OCI-LY3 (cell line): ENCODE data around the gene METTL13.

Experiments used
- H2AFZ ChIP-seq: fragments of 200-600, 300-600 bp; shearing (Covaris generic); 2 replicates; pipeline ENCODE4 v1.6.0; 2014; ENCODE audit warnings: antibody characterized with exemption, low read depth, low read length
- H3K27ac ChIP-seq: fragments of 200-600, 300-600 bp; sonication (generic); 2 replicates; pipeline ENCODE4 v1.5.1; 2014; ENCODE audit warnings: mild to moderate bottlenecking, low read length, moderate library complexity, mixed read lengths
- H3K27me3 ChIP-seq: fragments of 200-600, 300-600 bp; sonication (generic); 2 replicates; pipeline ENCODE4 v1.6.1; 2014; ENCODE audit warnings: low read depth, low read length, mixed read lengths
- H3K36me3 ChIP-seq: fragments of 200-600, 300-600 bp; sonication (generic); replicated peaks from 2 replicates; pipeline ENCODE3; 2014; ENCODE audit warnings: low read depth, low read length, mixed read lengths
- H3K4me1 ChIP-seq: fragments of 300-600, 200-600 bp; sonication (generic); 2 replicates; pipeline ENCODE4 v1.6.1; 2014; ENCODE audit warnings: low read length, mixed read lengths
- H3K4me2 ChIP-seq: fragments of 200-600, 300-600 bp; sonication (generic); 2 replicates; pipeline ENCODE4 v1.6.1; 2014; ENCODE audit warnings: low read length, mixed read lengths
- H3K4me3 ChIP-seq: fragments of 300-600, 200-600 bp; sonication (generic); 2 replicates; pipeline ENCODE4 v1.5.1; 2014; ENCODE audit warnings: antibody characterized with exemption, mild to moderate bottlenecking, low read length, moderate library complexity
- H3K79me2 ChIP-seq: fragments of 300-600, 200-600 bp; shearing (Covaris generic); 2 replicates; pipeline ENCODE4 v1.6.1; 2014; ENCODE audit warnings: mild to moderate bottlenecking, low read length, mixed read lengths
- H3K9ac ChIP-seq: fragments of 300-600, 200-600 bp; shearing (Covaris generic); 2 replicates; pipeline ENCODE4 v1.6.0; 2014; ENCODE audit warnings: mild to moderate bottlenecking, low read length, moderate library complexity
- H3K9me3 ChIP-seq: fragments of 200-600, 300-600 bp; shearing (Covaris generic); 2 replicates; pipeline ENCODE4 v1.6.1; 2014; ENCODE audit warnings: low read length, mixed read lengths; ENCODE audit not compliant: insufficient read depth
- H4K20me1 ChIP-seq: fragments of 200-600, 300-600 bp; sonication (generic); 2 replicates; pipeline ENCODE4 v1.6.1; 2016; ENCODE audit warnings: low read length, mixed read lengths; ENCODE audit not compliant: insufficient read depth
- EZH2phosphoT487 ChIP-seq: fragments of 200-600 bp; shearing (Covaris generic); IDR thresholded peaks from 2 replicates; pipeline ENCODE4 v1.6.1; 2018; ENCODE audit warnings: antibody characterized with exemption, mixed run types, low read depth
- TF ChIP-seq, protein P1 (sequence below): fragments of 200-600, 300-600 bp; sonication (generic); IDR thresholded peaks from 2 replicates; pipeline ENCODE4 v1.5.1; 2014; ENCODE audit warnings: antibody characterized with exemption, low read length, low read depth

Gene METTL13

DNA sequence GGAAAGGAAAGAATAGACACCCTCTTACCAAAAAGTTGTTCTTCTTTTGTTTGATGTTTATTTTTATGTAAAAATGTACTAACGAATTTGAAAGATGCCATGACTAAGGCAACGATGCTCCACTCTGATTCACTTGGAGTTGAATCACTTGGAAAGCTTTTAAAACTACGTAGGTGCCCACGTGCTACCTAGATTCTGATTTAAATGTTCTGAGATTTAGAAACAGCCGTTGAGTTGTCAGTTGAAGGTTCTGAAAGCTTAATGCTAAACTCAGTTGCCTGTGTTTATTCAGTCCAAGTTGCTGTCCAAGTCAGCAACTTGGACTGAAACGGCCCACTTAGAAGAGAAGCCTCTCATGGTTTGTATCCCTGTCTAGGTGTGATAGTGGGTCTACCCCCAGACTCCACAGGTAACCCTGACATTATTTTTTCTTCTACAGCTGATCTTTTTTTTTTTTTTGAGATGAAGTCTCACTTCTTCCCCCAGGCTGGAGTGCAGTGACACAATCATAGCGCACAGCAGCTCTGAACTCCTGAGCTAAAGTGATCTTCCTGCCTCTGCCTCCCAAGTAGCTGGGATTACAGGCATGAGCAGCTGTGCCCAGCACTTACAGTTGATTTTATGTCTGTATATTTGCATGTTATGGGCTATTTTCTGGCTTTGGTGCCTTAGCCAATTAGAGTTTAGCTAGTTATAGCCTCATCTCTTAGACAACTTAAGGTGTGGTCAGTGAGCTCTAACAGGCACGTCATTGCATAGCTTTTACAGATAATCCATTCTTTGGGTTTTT lies 38.2 kb upstream of the METTL13 start:
- Histone ChIP-seq H3K4me2 (peak overlapping the region; percentile 88), H3K27ac (no peak overlapping the region), H2AFZ (no peak overlapping the region)

DNA sequence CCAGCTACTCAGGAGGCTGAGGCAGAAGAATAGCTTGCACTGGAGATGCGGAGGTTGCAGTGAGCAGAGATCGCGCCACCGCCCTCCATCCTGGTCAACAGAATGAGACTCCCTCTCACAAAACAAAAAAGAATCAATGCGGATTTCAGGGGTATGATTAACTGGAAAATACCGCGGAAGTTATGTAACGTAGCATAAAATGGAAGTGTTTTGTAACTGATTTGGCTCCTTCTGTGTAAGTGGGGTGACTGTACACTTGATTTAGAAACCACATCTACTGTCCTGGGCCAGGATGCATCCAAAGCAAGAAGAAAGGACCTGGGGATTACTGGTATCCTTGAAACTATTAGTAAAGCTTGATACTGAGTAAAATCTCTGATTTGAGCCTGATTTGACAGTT lies 36.5 kb upstream of the METTL13 start:
- Histone ChIP-seq H3K27ac (no peak overlapping the region), H3K9ac (no peak overlapping the region), H3K4me3 (no peak overlapping the region), H3K36me3 (no peaks in the 10 kb centered on the region), H3K4me2 (no peak overlapping the region), H3K9me3 (no peaks in the 10 kb centered on the region), H2AFZ (no peak overlapping the region), H3K27me3 (no peaks in the 10 kb centered on the region), H3K79me2 (peaks cover 11% of the 10 kb centered on the region; the same call in 1 of the 2 replicates), H4K20me1 (no peaks in the 10 kb centered on the region), H3K4me1 (peaks cover 17% of the 10 kb centered on the region)
- no peak for TF ChIP-seq EZH2phosphoT487

More for the DNA sequence above, 38.2 kb upstream of the METTL13 start:
- H3K4me3 ChIP-seq: peak overlapping the region; percentile 74
- no peaks in the 10 kb centered on the region for H3K27me3 ChIP-seq
- no peaks in the 10 kb centered on the region for H3K36me3 ChIP-seq
- H3K4me1 ChIP-seq: peaks cover 17% of the 10 kb centered on the region
- TF ChIP-seq, protein P1, sequence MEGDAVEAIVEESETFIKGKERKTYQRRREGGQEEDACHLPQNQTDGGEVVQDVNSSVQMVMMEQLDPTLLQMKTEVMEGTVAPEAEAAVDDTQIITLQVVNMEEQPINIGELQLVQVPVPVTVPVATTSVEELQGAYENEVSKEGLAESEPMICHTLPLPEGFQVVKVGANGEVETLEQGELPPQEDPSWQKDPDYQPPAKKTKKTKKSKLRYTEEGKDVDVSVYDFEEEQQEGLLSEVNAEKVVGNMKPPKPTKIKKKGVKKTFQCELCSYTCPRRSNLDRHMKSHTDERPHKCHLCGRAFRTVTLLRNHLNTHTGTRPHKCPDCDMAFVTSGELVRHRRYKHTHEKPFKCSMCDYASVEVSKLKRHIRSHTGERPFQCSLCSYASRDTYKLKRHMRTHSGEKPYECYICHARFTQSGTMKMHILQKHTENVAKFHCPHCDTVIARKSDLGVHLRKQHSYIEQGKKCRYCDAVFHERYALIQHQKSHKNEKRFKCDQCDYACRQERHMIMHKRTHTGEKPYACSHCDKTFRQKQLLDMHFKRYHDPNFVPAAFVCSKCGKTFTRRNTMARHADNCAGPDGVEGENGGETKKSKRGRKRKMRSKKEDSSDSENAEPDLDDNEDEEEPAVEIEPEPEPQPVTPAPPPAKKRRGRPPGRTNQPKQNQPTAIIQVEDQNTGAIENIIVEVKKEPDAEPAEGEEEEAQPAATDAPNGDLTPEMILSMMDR: no peak
- TF ChIP-seq EZH2phosphoT487: no peak
- H3K9ac ChIP-seq: peak overlapping the region; percentile 79
- peaks cover 11% of the 10 kb centered on the region; the same call in 1 of the 2 replicates for H3K79me2 ChIP-seq
- H4K20me1 ChIP-seq: no peaks in the 10 kb centered on the region
- H3K9me3 ChIP-seq: no peaks in the 10 kb centered on the region

DNA sequence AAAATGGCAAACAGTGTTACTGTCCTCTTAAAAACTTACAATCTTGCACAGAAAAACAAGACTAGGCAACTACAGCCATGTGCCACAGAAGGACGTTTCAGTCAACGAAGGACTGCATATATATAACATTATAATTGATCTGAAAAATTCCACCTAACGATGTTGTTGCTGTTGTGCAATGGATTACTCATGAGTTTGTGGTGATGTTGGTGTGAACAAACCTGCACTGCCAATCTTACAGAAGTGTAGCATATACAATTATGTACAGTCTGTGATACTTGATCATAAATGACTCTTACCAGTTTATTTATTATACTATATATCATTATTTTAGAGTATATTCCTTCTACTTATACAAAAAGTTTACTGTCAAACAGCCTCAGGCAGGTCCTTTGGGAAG lies 32.8 kb upstream of the METTL13 start:
- no peak for TF ChIP-seq EZH2phosphoT487
- TF ChIP-seq, protein P1: no peak
- Histone ChIP-seq H3K4me1 (no peaks in the 10 kb centered on the region), H2AFZ (no peak overlapping the region), H3K4me2 (no peak overlapping the region), H3K9ac (no peak overlapping the region), H3K79me2 (no peaks in the 10 kb centered on the region), H3K27me3 (no peaks in the 10 kb centered on the region), H3K36me3 (no peaks in the 10 kb centered on the region), H3K4me3 (no peak overlapping the region), H3K9me3 (no peaks in the 10 kb centered on the region), H3K27ac (no peak overlapping the region), H4K20me1 (no peaks in the 10 kb centered on the region)

DNA sequence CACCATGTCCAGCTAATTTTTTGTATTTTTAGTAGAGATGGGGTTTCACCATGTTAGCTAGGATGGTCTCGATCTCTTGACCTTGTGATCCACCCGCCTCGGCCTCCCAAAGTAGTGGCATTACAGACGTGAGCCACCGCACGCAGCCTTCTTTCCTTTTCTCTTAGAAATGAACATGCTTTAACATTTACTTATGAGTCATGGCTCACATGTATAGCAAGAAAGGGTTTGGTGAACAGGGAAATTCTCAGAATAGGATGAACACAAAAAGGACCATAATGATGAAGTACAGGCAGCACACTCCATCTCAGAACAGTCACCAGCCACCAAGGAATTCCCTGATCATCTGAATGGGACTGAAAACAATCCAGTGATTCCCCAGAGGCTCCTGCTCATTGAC lies 30.2 kb upstream of the METTL13 start:
- Histone ChIP-seq H3K27me3 (no peaks in the 10 kb centered on the region), H3K4me1 (no peaks in the 10 kb centered on the region), H3K9ac (no peak overlapping the region), H3K4me3 (no peak overlapping the region), H3K27ac (no peak overlapping the region), H4K20me1 (no peaks in the 10 kb centered on the region), H2AFZ (no peak overlapping the region), H3K79me2 (no peaks in the 10 kb centered on the region), H3K36me3 (no peaks in the 10 kb centered on the region), H3K4me2 (no peak overlapping the region), H3K9me3 (no peaks in the 10 kb centered on the region)
- no peak for TF ChIP-seq EZH2phosphoT487
- TF ChIP-seq, protein P1: no peak
